ENCODE results near the gene MED29. TPM values are rescaled to one million over a fixed set of nuclear protein-coding genes. Genes with fewer than 3 reads are reported as not detected.

The MED29 gene
- total and polyA plus RNA-seq, 2 of the 13 experiments (the other 11 are each of a cell fraction or from before 2014, with no cell fraction given): 14.0 to 19.7 TPM

DNA sequence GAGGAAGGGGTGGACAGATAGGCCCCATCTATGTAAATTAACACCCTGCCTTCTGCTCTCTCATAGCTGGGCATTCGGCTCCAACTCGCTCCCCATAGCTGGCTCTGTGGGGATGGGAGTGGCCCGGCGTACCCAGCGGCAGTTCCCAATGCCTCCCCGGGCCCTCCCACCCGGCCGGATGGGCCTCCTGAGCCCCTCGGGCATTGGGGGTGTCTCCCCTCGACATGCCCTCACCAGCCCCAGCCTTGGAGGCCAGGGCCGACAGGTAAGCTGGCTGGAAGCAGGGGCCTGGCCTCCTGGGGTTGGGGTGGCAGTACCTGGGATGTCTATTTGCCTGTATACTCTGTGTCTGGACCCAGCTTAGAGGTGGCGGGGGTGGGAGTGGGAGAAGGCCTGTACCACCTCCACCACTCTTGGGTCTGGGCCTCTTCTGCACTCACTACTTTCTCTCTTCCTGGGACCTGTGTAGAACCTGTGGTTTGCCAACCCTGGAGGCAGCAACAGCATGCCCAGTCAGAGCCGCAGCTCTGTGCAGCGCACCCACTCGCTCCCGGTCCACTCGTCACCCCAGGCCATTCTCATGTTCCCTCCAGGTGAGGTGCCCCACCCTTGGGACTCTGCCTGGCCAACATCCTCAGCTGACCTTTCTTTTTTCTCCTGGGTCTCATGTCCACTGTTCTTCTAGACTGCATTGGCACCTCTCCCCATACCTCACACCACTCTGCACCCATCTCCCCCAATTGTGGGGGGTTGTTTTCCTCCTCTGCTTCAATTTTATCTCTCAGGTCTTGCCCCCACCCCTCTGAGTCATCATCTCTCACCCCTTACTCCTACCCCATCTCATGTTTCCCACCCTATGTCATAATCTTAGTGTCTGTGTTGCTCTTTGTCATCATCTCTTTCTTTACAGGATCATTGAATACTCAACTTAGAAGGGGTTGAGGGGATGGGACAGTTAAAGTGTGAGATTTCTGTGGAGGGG lies 10.4 kb upstream of the MED29 start (continued):
- TF ChIP-seq, protein P1, sequence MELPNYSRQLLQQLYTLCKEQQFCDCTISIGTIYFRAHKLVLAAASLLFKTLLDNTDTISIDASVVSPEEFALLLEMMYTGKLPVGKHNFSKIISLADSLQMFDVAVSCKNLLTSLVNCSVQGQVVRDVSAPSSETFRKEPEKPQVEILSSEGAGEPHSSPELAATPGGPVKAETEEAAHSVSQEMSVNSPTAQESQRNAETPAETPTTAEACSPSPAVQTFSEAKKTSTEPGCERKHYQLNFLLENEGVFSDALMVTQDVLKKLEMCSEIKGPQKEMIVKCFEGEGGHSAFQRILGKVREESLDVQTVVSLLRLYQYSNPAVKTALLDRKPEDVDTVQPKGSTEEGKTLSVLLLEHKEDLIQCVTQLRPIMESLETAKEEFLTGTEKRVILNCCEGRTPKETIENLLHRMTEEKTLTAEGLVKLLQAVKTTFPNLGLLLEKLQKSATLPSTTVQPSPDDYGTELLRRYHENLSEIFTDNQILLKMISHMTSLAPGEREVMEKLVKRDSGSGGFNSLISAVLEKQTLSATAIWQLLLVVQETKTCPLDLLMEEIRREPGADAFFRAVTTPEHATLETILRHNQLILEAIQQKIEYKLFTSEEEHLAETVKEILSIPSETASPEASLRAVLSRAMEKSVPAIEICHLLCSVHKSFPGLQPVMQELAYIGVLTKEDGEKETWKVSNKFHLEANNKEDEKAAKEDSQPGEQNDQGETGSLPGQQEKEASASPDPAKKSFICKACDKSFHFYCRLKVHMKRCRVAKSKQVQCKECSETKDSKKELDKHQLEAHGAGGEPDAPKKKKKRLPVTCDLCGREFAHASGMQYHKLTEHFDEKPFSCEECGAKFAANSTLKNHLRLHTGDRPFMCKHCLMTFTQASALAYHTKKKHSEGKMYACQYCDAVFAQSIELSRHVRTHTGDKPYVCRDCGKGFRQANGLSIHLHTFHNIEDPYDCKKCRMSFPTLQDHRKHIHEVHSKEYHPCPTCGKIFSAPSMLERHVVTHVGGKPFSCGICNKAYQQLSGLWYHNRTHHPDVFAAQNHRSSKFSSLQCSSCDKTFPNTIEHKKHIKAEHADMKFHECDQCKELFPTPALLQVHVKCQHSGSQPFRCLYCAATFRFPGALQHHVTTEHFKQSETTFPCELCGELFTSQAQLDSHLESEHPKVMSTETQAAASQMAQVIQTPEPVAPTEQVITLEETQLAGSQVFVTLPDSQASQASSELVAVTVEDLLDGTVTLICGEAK (IDR thresholded peaks at IDR 0.05): no peak
- TF ChIP-seq, protein P1 (CRISPR knock-in tag; IDR thresholded peaks at IDR 0.05): no peak
- no peak for TF ChIP-seq SNAI1 (CRISPR knock-in tag; IDR thresholded peaks at IDR 0.05; ENCODE audit: borderline replicate concordance)
- no peak for TF ChIP-seq FOXP1 (IDR thresholded peaks at IDR 0.05)
- no peak for TF ChIP-seq FOXP1 (CRISPR knock-in tag; IDR thresholded peaks at IDR 0.05)
- TF ChIP-seq, protein P2, sequence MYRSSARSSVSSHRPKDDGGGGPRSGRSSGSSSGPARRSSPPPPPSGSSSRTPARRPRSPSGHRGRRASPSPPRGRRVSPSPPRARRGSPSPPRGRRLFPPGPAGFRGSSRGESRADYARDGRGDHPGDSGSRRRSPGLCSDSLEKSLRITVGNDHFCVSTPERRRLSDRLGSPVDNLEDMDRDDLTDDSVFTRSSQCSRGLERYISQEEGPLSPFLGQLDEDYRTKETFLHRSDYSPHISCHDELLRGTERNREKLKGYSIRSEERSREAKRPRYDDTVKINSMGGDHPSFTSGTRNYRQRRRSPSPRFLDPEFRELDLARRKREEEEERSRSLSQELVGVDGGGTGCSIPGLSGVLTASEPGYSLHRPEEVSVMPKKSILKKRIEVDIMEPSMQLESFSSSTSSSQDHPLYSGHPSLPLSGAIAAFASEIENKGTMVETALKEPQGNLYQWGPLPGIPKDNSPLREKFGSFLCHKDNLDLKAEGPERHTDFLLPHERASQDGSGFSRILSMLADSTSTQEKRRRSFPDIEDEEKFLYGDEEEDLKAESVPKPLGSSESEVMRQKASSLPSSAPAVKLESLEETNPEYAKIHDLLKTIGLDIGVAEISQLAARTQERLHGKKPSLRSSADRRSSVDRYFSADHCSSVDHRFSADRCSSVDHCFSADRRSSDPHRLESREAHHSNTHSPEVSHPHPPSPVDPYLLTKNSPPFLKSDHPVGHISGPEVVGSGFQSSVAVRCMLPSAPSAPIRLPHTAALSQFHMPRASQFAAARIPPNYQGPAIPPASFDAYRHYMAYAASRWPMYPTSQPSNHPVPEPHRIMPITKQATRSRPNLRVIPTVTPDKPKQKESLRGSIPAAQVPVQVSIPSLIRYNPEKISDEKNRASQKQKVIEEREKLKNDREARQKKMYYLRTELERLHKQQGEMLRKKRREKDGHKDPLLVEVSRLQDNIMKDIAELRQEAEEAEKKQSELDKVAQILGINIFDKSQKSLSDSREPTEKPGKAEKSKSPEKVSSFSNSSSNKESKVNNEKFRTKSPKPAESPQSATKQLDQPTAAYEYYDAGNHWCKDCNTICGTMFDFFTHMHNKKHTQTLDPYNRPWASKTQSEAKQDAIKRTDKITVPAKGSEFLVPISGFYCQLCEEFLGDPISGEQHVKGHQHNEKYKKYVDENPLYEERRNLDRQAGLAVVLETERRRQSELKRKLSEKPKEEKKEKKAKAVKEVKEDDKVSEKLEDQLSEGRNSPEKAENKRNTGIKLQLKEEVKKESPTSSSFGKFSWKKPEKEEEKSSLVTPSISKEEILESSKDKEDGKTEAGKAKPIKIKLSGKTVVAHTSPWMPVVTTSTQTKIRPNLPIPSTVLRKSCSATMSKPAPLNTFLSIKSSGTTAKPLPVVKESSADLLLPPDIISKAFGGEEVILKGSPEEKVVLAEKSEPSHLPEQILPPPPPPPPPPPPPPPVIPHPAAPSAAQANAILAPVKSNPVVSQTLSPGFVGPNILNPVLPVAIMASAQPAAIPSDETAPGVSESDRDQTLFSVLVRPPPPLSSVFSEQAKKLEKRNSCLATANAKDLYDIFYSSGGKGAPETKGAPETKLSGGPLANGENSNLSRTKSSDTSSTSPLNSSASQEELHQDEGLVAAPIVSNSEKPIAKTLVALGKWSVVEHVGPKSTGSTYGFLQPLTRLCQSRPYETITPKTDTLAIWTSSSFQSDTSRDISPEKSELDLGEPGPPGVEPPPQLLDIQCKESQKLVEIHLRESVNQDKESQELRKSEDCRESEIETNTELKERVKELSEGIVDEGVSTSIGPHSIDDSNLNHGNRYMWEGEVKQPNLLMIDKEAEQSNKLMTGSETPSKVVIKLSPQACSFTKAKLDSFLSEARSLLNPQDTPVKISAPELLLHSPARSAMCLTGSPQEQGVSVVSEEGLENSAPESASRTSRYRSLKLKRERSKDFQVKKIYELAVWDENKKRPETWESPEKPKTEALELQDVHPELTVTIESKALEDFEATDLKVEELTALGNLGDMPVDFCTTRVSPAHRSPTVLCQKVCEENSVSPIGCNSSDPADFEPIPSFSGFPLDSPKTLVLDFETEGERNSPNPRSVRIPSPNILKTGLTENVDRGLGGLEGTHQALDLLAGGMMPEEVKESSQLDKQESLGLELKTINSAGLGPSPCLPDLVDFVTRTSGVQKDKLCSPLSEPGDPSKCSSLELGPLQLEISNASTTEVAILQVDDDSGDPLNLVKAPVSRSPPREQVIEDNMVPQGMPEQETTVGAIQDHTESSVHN (CRISPR knock-in tag; IDR thresholded peaks at IDR 0.05): no peak
- no peak for TF ChIP-seq SMYD3 (CRISPR knock-in tag; IDR thresholded peaks at IDR 0.05)
- no peak for TF ChIP-seq ZBTB42 (CRISPR knock-in tag; IDR thresholded peaks at IDR 0.05)
- no peak for TF ChIP-seq RARA (CRISPR knock-in tag; IDR thresholded peaks at IDR 0.05)

All from HepG2 (cell line).